Nephron (organoid): ENCODE results near the gene PRRT1.

Source experiments
- H3K27ac Mint-ChIP-seq, 3 experiments: 2 replicates each; pipeline ENCODE4 v1.8.0; 2020; ENCODE audit warnings: mixed read lengths in 3 of 3, mild to moderate bottlenecking in 2 of 3, moderate library complexity in 1 of 3
- H3K27me3 Mint-ChIP-seq: 2 replicates; pipeline ENCODE4 v1.8.0; 2021; ENCODE audit warnings: low read depth, mild to moderate bottlenecking, moderate library complexity, mixed read lengths
- H3K36me3 Mint-ChIP-seq: 2 replicates; pipeline ENCODE4 v1.8.0; 2020; ENCODE audit warnings: low read depth, mixed read lengths
- H3K4me1 Mint-ChIP-seq: 2 replicates; pipeline ENCODE4 v1.8.0; 2020; ENCODE audit warnings: mixed read lengths
- H3K4me3 Mint-ChIP-seq, 3 experiments: 2 replicates each; pipeline ENCODE4 v1.8.0; 2020; ENCODE audit warnings: mild to moderate bottlenecking in 3 of 3, mixed read lengths in 3 of 3, moderate library complexity in 2 of 3
- H3K9me3 Mint-ChIP-seq: 2 replicates; pipeline ENCODE4 v1.8.0; 2020; ENCODE audit warnings: mixed read lengths
- TF ChIP-seq, protein P1 (sequence below), 3 experiments: fragments of 200-600 bp; sonication (generic); IDR thresholded peaks; one replicate each; pipeline ENCODE4 v1.5.0; 2021; ENCODE audit warnings: antibody characterized with exemption in 3 of 3; ENCODE audit not compliant: unreplicated experiment in 3 of 3

Gene PRRT1

DNA sequence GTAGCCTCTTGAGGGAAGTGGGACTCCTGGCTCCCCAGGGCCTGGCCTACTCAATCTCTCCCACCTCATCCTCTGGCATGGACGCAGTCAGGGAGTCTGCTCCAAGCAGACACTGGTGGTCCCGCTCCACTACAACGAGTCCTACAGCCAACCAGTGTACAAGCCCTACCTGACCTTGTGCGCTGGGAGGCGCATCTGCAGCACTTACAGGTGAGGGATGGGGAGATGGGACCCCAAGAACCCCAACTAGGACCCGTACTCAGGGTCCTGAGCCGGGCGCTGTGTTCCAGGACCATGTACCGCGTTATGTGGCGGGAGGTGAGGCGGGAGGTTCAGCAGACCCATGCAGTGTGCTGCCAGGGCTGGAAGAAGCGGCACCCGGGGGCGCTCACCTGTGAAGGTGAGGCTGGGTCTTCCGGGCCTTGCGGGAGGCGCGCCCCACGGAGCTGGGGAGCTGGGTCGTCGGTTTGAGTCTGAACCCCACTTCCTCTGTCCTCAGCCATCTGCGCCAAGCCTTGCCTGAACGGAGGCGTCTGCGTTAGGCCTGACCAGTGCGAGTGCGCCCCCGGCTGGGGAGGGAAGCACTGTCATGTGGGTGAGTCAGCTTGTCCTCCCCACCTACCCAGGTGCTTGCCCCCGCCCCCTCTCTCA, 14.8 kb upstream of the PRRT1 start:
- Mint-ChIP-seq H3K27ac (no peak overlapping the region), H3K4me3 (no peak overlapping the region), H3K36me3 (peaks cover 67% of the 10 kb centered on the region), H3K27me3 (no peaks in the 10 kb centered on the region), H3K9me3 (no peaks in the 10 kb centered on the region), H3K4me1 (no peaks in the 10 kb centered on the region)
- TF ChIP-seq, protein P1, sequence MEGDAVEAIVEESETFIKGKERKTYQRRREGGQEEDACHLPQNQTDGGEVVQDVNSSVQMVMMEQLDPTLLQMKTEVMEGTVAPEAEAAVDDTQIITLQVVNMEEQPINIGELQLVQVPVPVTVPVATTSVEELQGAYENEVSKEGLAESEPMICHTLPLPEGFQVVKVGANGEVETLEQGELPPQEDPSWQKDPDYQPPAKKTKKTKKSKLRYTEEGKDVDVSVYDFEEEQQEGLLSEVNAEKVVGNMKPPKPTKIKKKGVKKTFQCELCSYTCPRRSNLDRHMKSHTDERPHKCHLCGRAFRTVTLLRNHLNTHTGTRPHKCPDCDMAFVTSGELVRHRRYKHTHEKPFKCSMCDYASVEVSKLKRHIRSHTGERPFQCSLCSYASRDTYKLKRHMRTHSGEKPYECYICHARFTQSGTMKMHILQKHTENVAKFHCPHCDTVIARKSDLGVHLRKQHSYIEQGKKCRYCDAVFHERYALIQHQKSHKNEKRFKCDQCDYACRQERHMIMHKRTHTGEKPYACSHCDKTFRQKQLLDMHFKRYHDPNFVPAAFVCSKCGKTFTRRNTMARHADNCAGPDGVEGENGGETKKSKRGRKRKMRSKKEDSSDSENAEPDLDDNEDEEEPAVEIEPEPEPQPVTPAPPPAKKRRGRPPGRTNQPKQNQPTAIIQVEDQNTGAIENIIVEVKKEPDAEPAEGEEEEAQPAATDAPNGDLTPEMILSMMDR (IDR thresholded peaks at IDR 0.05; ENCODE audit: unreplicated experiment in 3 of 3): no peak

DNA sequence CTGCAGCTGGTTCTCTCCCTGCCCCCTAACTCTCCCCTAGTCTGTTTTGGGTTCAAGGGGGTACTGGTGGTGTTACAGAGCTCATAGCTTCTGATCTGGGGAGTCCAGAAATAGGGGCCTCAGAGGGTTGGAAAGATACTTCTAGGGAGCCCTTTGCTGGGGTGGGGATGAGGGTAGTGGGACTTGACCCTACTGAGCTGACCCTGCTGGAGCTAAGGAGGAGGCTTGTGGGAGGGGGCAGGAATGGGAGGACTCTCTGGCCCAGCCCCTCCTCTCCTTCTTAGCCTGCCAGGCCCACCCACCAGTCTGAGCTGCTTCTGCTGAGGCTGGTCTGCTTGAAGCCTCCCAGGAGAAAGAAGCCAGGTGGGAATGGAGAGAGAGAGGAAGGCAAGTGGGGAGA, 12.6 kb upstream of the PRRT1 start, which contains the start of gene EGFL8:
TSS of gene EGFL8 (plus strand) at position 301 of the 400 bp plus-strand sequence. CDS start 1,571 bp downstream, outside the sequence.
- TF ChIP-seq, protein P1 (IDR thresholded peaks at IDR 0.05; ENCODE audit: unreplicated experiment in 3 of 3): no peak
- Mint-ChIP-seq H3K9me3 (no peaks in the 10 kb centered on the region), H3K4me3 (peak within 1 kb of the TSS in 1 of 3 experiments; percentile 2), H3K4me1 (no peaks in the 10 kb centered on the region), H3K27ac (peak within 1 kb of the TSS in 2 of 3 experiments; percentile 38 to 42), H3K36me3 (peaks cover 52% of the 10 kb centered on the region), H3K27me3 (no peaks in the 10 kb centered on the region)

DNA sequence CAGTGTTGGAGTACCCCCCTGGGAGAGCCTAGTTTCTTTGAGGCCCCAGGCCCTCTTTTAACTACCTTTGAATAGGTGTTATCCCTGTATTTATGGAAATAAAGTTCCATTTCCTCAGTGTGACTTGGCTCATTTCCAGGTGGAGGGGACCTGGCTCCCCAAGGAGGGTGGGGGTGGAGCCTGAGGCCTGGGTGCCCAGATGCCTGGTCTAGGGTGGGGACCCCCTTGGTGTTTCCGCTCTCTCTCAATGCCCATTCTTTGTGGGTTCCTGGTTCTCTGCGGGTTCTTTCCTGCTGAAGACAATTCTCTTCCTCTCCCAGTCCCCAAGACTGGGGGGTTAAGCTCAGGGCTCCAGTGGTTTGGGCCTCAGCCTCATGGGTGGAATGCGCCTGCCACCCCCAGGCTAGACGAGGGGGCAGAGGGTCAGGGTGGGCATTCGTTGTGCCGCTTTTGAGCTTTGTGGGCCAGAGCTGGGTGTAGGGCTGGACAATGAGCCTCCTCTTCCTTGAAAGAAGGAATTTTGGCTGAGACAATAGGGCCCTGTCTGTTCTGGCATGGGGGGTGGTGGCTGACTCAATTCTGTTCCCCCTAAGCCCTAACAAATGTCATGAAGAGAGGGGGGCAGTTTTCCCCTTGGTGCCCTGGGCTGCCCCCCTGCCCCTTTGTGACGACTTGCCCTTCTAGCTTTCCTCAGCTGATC, 12.0 kb upstream of the PRRT1 start:
- TF ChIP-seq, protein P1 (IDR thresholded peaks at IDR 0.05; ENCODE audit: unreplicated experiment in 3 of 3): no peak
- Mint-ChIP-seq H3K27ac (no peak overlapping the region), H3K4me3 (no peak overlapping the region), H3K4me1 (no peaks in the 10 kb centered on the region), H3K27me3 (no peaks in the 10 kb centered on the region), H3K9me3 (no peaks in the 10 kb centered on the region), H3K36me3 (peaks cover 53% of the 10 kb centered on the region)

GRCh38 chr6:32158052-32158451, 6.3 kb upstream of the PRRT1 start:
- Mint-ChIP-seq H3K27me3 (no peaks in the 10 kb centered on the region), H3K4me3 (peak overlapping the region in 1 of 3 experiments; percentile 64), H3K4me1 (peaks cover 24% of the 10 kb centered on the region)

GRCh38 chr6:32156891-32157290, 5.2 kb upstream of the PRRT1 start:
- H3K4me3 Mint-ChIP-seq: no peak overlapping the region
- H3K4me1 Mint-ChIP-seq: peaks cover 35% of the 10 kb centered on the region
- no peaks in the 10 kb centered on the region for H3K9me3 Mint-ChIP-seq
- H3K27me3 Mint-ChIP-seq: peaks cover 4% of the 10 kb centered on the region
- TF ChIP-seq, protein P1 (IDR thresholded peaks at IDR 0.05; ENCODE audit: unreplicated experiment in 3 of 3): no peak
- H3K36me3 Mint-ChIP-seq: peaks cover 33% of the 10 kb centered on the region
- no peak overlapping the region for H3K27ac Mint-ChIP-seq

More at GRCh38 chr6:32158052-32158451, 6.3 kb upstream of the PRRT1 start:
- no peaks in the 10 kb centered on the region for H3K9me3 Mint-ChIP-seq
- peaks cover 45% of the 10 kb centered on the region for H3K36me3 Mint-ChIP-seq
- no peak overlapping the region for H3K27ac Mint-ChIP-seq
- TF ChIP-seq, protein P1 (IDR thresholded peaks at IDR 0.05; ENCODE audit: unreplicated experiment in 3 of 3): no peak
